H9 (cell line): ENCODE measurements around the gene FOSL2. TPM values are rescaled to one million over a fixed set of nuclear protein-coding genes. Genes with fewer than 3 reads are reported as not detected.

Experiments
- DNase-seq: peaks from one replicate; pipeline ENCODE4 v3.0.0-alpha.2; 2017
- H2AFZ ChIP-seq: one replicate; pipeline ENCODE4 v1.6.1; 2013; ENCODE audit warnings: mild to moderate bottlenecking, low read length, control low read depth, moderate library complexity
- H2AK5ac ChIP-seq: 2 replicates; pipeline ENCODE4 v1.6.1; 2013; ENCODE audit warnings: low read length, control low read depth, mixed read lengths; ENCODE audit not compliant: insufficient read length
- H2BK120ac ChIP-seq: one replicate; pipeline ENCODE4 v1.6.1; 2013; ENCODE audit warnings: low read depth, mild to moderate bottlenecking, low read length, control low read depth, inconsistent platforms; ENCODE audit not compliant: poor library complexity, severe bottlenecking
- H2BK12ac ChIP-seq: 2 replicates; pipeline ENCODE4 v1.6.1; 2013; ENCODE audit warnings: low read length, control low read depth, mixed read lengths, low read depth; ENCODE audit not compliant: insufficient read length
- H2BK15ac ChIP-seq: 2 replicates; pipeline ENCODE4 v1.6.1; 2013; ENCODE audit warnings: low read depth, low read length, control low read depth
- H2BK20ac ChIP-seq: one replicate; pipeline ENCODE4 v1.6.1; 2013; ENCODE audit warnings: low read depth, mild to moderate bottlenecking, low read length, control low read depth, inconsistent platforms; ENCODE audit not compliant: poor library complexity, severe bottlenecking
- H2BK5ac ChIP-seq: 2 replicates; pipeline ENCODE4 v1.6.1; 2013; ENCODE audit warnings: low read length, control low read depth, mixed read lengths; ENCODE audit not compliant: insufficient read length
- H3K14ac ChIP-seq: 2 replicates; pipeline ENCODE4 v1.6.1; 2013; ENCODE audit warnings: low read length, control low read depth; ENCODE audit not compliant: insufficient read depth
- H3K18ac ChIP-seq: 2 replicates; pipeline ENCODE4 v1.6.1; 2013; ENCODE audit warnings: low read depth, mild to moderate bottlenecking, mixed read lengths, low read length, control low read depth; ENCODE audit not compliant: insufficient read length
- H3K23ac ChIP-seq: 2 replicates; pipeline ENCODE4 v1.6.1; 2013; ENCODE audit warnings: low read length, control low read depth, mixed read lengths, low read depth; ENCODE audit not compliant: insufficient read length
- H3K23me2 ChIP-seq: 2 replicates; pipeline ENCODE4 v1.6.1; 2013; ENCODE audit warnings: low read depth, mild to moderate bottlenecking, mixed read lengths, low read length, control low read depth; ENCODE audit not compliant: insufficient read length, poor library complexity, severe bottlenecking
- H3K27ac ChIP-seq: 2 replicates; pipeline ENCODE4 v1.5.1; 2013; ENCODE audit warnings: low read length, control low read depth, mixed read lengths, low read depth; ENCODE audit not compliant: insufficient read length
- H3K27me3 ChIP-seq: 2 replicates; pipeline ENCODE4 v1.6.1; 2013; ENCODE audit warnings: low read length, control low read depth, inconsistent platforms; ENCODE audit not compliant: insufficient read depth
- H3K4ac ChIP-seq: 2 replicates; pipeline ENCODE4 v1.6.1; 2013; ENCODE audit warnings: low read depth, mild to moderate bottlenecking, control low read depth, inconsistent platforms, low read length, moderate library complexity
- H3K4me1 ChIP-seq: 2 replicates; pipeline ENCODE4 v1.6.1; 2013; ENCODE audit warnings: low read length, control low read depth, inconsistent platforms; ENCODE audit not compliant: insufficient read depth
- H3K4me2 ChIP-seq: 2 replicates; pipeline ENCODE4 v1.6.1; 2013; ENCODE audit warnings: low read length, control low read depth, mixed read lengths; ENCODE audit not compliant: insufficient read length, insufficient read depth
- H3K56ac ChIP-seq: 2 replicates; pipeline ENCODE4 v1.6.1; 2013; ENCODE audit warnings: low read depth, mild to moderate bottlenecking, mixed read lengths, low read length, control low read depth; ENCODE audit not compliant: insufficient read length
- H3K79me1 ChIP-seq: 2 replicates; pipeline ENCODE4 v1.6.1; 2013; ENCODE audit warnings: low read depth, mild to moderate bottlenecking, moderate library complexity, low read length, control low read depth, inconsistent platforms; ENCODE audit not compliant: insufficient read depth, poor library complexity, severe bottlenecking
- H3K79me2 ChIP-seq: 2 replicates; pipeline ENCODE4 v1.6.1; 2013; ENCODE audit warnings: low read length, control low read depth, inconsistent platforms; ENCODE audit not compliant: insufficient read depth
- H3K9ac ChIP-seq: 2 replicates; pipeline ENCODE4 v1.6.1; 2013; ENCODE audit warnings: low read length, control low read depth, mixed read lengths; ENCODE audit not compliant: insufficient read length; ENCODE audit errors: extremely low read depth
- H3K9me3 ChIP-seq: one replicate; pipeline ENCODE4 v1.6.1; 2013; ENCODE audit warnings: low read depth, low read length, inconsistent platforms; ENCODE audit not compliant: control insufficient read depth
- H3T11ph ChIP-seq: one replicate; pipeline ENCODE4 v1.6.1; 2013; ENCODE audit warnings: mild to moderate bottlenecking, low read length, control low read depth, inconsistent platforms
- H4K20me1 ChIP-seq: one replicate; pipeline ENCODE4 v1.6.1; 2013; ENCODE audit not compliant: control insufficient read depth, insufficient read length, insufficient read depth
- H4K5ac ChIP-seq: 2 replicates; pipeline ENCODE4 v1.6.1; 2013; ENCODE audit warnings: low read depth, mild to moderate bottlenecking, mixed read lengths, low read length, control low read depth; ENCODE audit not compliant: insufficient read length
- H4K8ac ChIP-seq: replicated peaks from 2 replicates; pipeline ENCODE4 v1.6.1; 2013; ENCODE audit warnings: low read length, control low read depth, mixed read lengths, low read depth; ENCODE audit not compliant: insufficient read length
- H4K91ac ChIP-seq: 2 replicates; pipeline ENCODE4 v1.6.1; 2013; ENCODE audit warnings: low read depth, mild to moderate bottlenecking, moderate library complexity, mixed read lengths, low read length, control low read depth; ENCODE audit not compliant: insufficient read length
- H3K27ac Mint-ChIP-seq, 3 experiments: 2 replicates in 2 of 3; 3 replicates in 1 of 3; pipeline ENCODE4 v1.8.0; 2020 to 2021; ENCODE audit warnings: mixed read lengths in 3 of 3, mild to moderate bottlenecking in 1 of 3, moderate library complexity in 1 of 3
- H3K27me3 Mint-ChIP-seq: 2 replicates; pipeline ENCODE4 v1.8.0; 2021; ENCODE audit warnings: low read depth, mild to moderate bottlenecking, moderate library complexity, mixed read lengths
- H3K36me3 Mint-ChIP-seq, 3 experiments: 2 replicates in 2 of 3; 3 replicates in 1 of 3; pipeline ENCODE4 v1.8.0; 2020 to 2021; ENCODE audit warnings: low read depth in 3 of 3, mixed read lengths in 3 of 3; ENCODE audit not compliant: insufficient read depth in 1 of 3
- H3K4me1 Mint-ChIP-seq, 2 experiments: 2 replicates each; pipeline ENCODE4 v1.8.0; 2020; ENCODE audit warnings: mixed read lengths in 2 of 2
- H3K4me3 Mint-ChIP-seq, 2 experiments: 2 replicates in 1 of 2; 3 replicates in 1 of 2; pipeline ENCODE4 v1.8.0; 2020 to 2021; ENCODE audit warnings: mild to moderate bottlenecking in 2 of 2, mixed read lengths in 2 of 2, moderate library complexity in 1 of 2
- H3K9me3 Mint-ChIP-seq, 2 experiments: 2 replicates in 1 of 2; 3 replicates in 1 of 2; pipeline ENCODE4 v1.8.0; 2020; ENCODE audit warnings: mild to moderate bottlenecking in 2 of 2, mixed read lengths in 2 of 2, moderate library complexity in 1 of 2
- WGBS: extraction: QIAGEN DNeasy Blood & Tissue Kit; methylation state at CpG from one replicate; pipeline ENCODE4 v1.1.7; 2013; ENCODE audit warnings: missing lambda C conversion rate, low lambda C conversion rate, mixed read lengths; ENCODE audit not compliant: insufficient read length; ENCODE audit errors: extremely low coverage; 5-methylcytosine and 5-hydroxymethylcytosine counted together
- total RNA-seq: library from RNA; stranded (reverse); gene quantifications from 2 replicates; pipeline ENCODE4 v1.2.1, GENCODE V29; 2021
- TF ChIP-seq, protein P1 (sequence below): fragments of 200-600 bp; sonication (generic); conservative IDR thresholded peaks from 3 replicates; pipeline ENCODE4 v1.8.0; 2021; ENCODE audit warnings: antibody characterized with exemption, mild to moderate bottlenecking

The FOSL2 gene
- total RNA-seq, 1 experiment from 2014 or later, result 7.4 TPM

DNA sequence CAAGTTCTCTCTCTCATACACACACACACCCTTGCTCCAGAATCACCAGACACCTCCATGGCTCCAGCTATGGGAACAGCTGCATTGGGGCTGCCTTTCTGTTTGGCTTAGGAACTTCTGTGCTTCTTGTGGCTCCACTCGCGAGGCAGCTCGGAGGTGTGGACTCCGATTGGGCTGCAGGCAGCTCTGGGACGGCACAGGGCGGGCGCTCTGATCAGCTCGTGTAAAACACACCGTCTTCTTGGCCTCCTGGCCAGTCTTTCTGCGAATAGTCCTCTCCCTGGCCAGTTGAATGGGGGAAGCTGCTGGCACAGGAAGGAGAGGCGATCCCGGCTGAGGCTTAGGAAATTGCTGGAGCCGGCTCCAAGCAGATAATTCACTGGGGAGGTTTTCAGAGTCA lies 22.4 kb downstream of the FOSL2 start:
- H3K9me3 ChIP-seq, result no peaks in the 10 kb centered on the region
- H3K27ac Mint-ChIP-seq, result peak overlapping the region in 2 of 3 experiments; percentile 68 to 70; a peak in 4 of 7 replicates
- no peak overlapping the region for H3K23ac ChIP-seq
- no peak overlapping the region for H3T11ph ChIP-seq
- H3K27ac ChIP-seq, result no peak overlapping the region
- no peak overlapping the region for H4K91ac ChIP-seq
- peak overlapping the region; percentile 7 for H3K18ac ChIP-seq
- peaks cover 2% of the 10 kb centered on the region; the same call in 1 of the 2 replicates for H3K4me1 ChIP-seq
- H2BK120ac ChIP-seq, result no peak overlapping the region
- TF ChIP-seq, protein P1, sequence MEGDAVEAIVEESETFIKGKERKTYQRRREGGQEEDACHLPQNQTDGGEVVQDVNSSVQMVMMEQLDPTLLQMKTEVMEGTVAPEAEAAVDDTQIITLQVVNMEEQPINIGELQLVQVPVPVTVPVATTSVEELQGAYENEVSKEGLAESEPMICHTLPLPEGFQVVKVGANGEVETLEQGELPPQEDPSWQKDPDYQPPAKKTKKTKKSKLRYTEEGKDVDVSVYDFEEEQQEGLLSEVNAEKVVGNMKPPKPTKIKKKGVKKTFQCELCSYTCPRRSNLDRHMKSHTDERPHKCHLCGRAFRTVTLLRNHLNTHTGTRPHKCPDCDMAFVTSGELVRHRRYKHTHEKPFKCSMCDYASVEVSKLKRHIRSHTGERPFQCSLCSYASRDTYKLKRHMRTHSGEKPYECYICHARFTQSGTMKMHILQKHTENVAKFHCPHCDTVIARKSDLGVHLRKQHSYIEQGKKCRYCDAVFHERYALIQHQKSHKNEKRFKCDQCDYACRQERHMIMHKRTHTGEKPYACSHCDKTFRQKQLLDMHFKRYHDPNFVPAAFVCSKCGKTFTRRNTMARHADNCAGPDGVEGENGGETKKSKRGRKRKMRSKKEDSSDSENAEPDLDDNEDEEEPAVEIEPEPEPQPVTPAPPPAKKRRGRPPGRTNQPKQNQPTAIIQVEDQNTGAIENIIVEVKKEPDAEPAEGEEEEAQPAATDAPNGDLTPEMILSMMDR, result no peak
- H4K20me1 ChIP-seq, result no peaks in the 10 kb centered on the region
- no peak overlapping the region for H3K9ac ChIP-seq
- H2BK15ac ChIP-seq, result no peak overlapping the region
- H3K79me1 ChIP-seq, result no peaks in the 10 kb centered on the region
- H3K4me2 ChIP-seq, result no peak overlapping the region
- no peak overlapping the region for H3K4ac ChIP-seq
- H3K27me3 ChIP-seq, result no peaks in the 10 kb centered on the region
- H3K79me2 ChIP-seq, result no peaks in the 10 kb centered on the region
- no peak overlapping the region for H2BK12ac ChIP-seq
- H3K23me2 ChIP-seq, result no peaks in the 10 kb centered on the region
- DNase-seq, result no peak
- H3K56ac ChIP-seq, result no peak overlapping the region
- no peak overlapping the region for H4K8ac ChIP-seq
- H3K14ac ChIP-seq, result no peak overlapping the region
- H4K5ac ChIP-seq, result no peak overlapping the region
- H2BK5ac ChIP-seq, result no peak overlapping the region
- H3K4me1 Mint-ChIP-seq, result peaks cover 9 to 27% of the 10 kb centered on the region in 2 experiments
- H2BK20ac ChIP-seq, result no peak overlapping the region
- no CpG with 5 or more reads among the region's 13 CpGs for WGBS
- no peak overlapping the region for H2AFZ ChIP-seq
- no peaks in the 10 kb centered on the region for H3K27me3 Mint-ChIP-seq
- no peaks in the 10 kb centered on the region for H3K9me3 Mint-ChIP-seq
- H2AK5ac ChIP-seq, result no peak overlapping the region
- H3K36me3 Mint-ChIP-seq, result peaks cover 3 to 14% (median 11%) of the 10 kb centered on the region in 3 experiments; a peak in 4 of 7 replicates
- H3K4me3 Mint-ChIP-seq, result no peak overlapping the region
